ENCODE data around the gene POLRMT.

The POLRMT gene

DNA sequence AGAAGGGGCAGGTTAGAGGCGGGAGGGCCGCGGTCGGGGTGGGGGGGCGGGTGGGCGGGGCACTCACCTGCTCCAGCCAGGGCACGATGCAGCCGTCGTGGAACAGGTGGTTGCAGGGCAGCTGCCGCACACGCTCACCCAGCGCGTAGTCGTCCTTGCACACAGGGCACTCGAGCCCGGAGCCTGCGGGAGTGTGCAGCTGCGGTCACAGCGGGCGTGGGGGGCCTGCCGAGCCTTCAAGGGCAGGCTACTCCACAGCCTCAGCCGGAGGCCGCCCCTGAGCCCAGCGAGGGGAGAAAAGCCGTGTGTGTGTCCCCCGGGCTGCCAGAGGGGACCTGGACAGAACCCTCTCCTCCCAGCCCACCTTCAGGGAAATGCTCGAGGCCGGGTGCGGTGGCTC lies 15.0 kb upstream of the POLRMT start:
- in situ Hi-C loops (cut with HindIII; ENCODE audit: low sequenced_read_pairs): no loop called here

- in situ Hi-C loops (cut with HindIII; ENCODE audit: low sequenced_read_pairs): no loop called here
Observed at GRCh38 chr19:647566-648284, 14.4 kb upstream of the POLRMT start.

- in situ Hi-C loops (cut with HindIII; ENCODE audit: low sequenced_read_pairs): no loop called here
Observed at GRCh38 chr19:646779-647565, 13.6 kb upstream of the POLRMT start.

- in situ Hi-C loops (cut with HindIII; ENCODE audit: low sequenced_read_pairs): no loop called here
Observed at GRCh38 chr19:645912-646778, 12.8 kb upstream of the POLRMT start.

DNA sequence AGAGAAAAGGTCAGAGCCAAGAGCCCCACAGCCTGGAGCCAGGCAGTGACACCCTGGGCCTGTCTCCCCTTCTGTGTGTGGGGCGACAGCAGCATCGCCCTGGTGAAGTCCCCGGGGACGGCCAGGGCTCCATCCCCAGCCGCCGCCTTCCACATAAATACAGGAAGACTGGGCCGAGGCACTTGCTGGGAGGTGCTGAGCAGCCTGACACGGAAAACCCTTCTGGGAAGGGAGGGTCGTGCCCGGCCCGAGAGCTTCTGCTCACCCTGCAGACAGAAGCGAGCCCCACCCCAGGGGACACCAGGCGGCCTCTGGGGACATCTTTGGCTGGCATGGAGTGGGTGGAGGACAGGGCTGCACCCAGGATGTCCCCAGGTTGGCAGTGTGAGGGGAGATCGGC lies 11.5 kb upstream of the POLRMT start:
- in situ Hi-C loops (cut with HindIII; ENCODE audit: low sequenced_read_pairs): no loop called here

DNA sequence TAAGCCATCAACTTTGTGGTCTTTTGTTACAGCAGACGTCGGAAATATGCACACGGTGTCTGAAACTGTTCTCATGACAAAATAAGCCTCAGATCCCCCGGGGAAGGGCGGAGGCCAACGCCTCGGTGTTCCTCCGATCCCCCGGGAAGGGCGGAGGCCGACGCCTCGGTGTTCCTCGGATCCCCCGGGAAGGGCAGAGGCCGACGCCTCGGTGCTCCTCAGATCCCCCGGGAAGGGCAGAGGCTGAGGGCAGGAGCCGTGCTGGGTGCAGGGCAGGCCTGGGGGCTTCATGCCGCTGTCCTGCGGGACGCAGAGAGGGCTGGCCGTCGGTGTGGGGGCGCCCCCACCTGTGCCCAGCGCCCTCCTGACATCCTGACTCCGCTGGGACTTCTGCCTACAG lies 11.0 kb upstream of the POLRMT start:
- in situ Hi-C loops (cut with HindIII; ENCODE audit: low sequenced_read_pairs): no loop called here

DNA sequence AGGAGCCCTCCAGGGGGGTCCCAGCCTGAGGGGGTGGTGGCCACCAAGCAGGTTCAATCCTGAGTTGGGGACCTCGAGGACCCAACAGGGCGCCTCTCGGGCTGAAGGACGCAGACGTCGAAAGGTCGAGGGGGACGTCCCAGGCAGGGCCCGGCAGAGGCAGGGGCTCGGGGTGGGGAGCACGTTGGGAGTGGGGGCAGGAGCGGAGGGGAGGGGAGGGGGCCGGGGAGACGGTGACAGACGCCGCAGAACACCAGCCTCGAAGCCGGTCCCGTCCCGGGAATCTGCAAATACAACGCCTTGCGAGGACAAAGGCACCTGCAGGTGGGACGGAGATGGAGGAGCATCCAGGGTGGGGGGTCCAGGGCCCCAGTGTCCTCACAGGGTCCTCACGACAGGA lies 10.4 kb upstream of the POLRMT start:
- in situ Hi-C loops (cut with HindIII; ENCODE audit: low sequenced_read_pairs): no loop called here

- in situ Hi-C loops (cut with HindIII; ENCODE audit: low sequenced_read_pairs): no loop called here
Observed at GRCh38 chr19:642767-643727, 9.7 kb upstream of the POLRMT start.

GRCh38 chr19:641702-642101 lies 8.4 kb upstream of the POLRMT start:
- in situ Hi-C loops (cut with HindIII; ENCODE audit: low sequenced_read_pairs): no loop called here

GRCh38 chr19:640606-641189 lies 7.4 kb upstream of the POLRMT start:
- in situ Hi-C loops (cut with HindIII; ENCODE audit: low sequenced_read_pairs): no loop called here

DNA sequence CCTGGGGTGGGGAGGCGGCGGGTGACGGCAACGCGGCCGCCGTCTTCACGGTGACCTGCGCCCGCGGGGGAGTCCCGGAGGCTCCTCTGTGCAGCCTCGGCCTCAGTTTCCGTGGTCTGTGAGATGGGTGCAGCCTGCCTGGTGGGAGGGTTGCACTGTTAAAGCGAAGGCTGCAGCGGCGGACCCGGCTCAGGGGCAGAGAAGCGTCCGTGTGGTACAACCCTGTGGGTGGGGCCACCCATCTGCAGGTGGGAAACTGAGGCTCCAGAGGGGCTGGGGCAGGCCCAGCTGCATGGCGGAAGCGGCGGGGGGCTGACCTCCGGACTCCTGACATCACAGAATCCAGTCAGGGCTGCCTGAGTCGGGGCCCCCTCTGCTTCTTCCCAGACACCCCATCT lies 6.8 kb upstream of the POLRMT start:
- in situ Hi-C loops (cut with HindIII; ENCODE audit: low sequenced_read_pairs): no loop called here

DNA sequence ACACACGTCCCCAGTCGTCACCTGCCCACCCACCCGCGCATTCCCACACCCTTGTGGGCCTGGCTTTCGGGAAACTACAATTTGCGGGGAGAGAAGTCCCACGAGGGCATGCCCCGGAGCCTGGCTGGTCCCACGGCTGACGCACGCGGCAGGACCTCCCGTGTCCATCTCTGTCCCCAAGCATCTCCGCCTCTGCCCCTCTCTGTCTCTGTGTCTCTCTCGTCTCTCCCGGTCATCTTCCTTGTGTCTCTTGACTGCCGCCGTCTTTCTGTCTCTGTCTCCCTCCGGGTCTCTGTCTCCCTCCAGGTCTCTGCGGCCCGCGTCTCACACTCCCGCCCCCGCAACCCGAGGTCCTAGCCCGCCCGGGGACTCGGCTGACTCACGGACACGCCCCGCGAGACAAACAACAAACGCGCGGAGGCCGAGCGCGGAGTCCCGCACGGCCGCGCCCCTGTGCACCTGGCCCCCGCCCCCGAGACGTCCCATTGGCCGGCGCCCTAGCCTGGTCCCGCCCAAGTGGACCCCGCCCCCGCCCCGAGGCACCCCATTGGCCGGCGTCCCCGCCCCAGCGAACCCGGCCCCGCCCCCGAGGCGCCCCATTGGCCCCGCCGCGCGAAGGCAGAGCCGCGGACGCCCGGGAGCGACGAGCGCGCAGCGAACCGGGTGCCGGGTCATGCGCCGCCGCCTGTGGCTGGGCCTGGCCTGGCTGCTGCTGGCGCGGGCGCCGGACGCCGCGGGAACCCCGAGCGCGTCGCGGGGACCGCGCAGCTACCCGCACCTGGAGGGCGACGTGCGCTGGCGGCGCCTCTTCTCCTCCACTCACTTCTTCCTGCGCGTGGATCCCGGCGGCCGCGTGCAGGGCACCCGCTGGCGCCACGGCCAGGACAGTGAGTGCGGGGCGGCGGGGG lies 6.2 kb upstream of the POLRMT start, which contains the start of gene FGF22:
Gene FGF22 (plus strand): TSS at position 627 of the 908 bp plus-strand sequence. CDS start 47 bp downstream, at position 674.
- in situ Hi-C loops (cut with HindIII; ENCODE audit: low sequenced_read_pairs): no loop called here

- in situ Hi-C loops (cut with HindIII; ENCODE audit: low sequenced_read_pairs): no loop called here
Observed at GRCh38 chr19:638906-639252, 5.5 kb upstream of the POLRMT start.

- in situ Hi-C loops (cut with HindIII; ENCODE audit: low sequenced_read_pairs): no loop called here
Observed at GRCh38 chr19:634975-635652, 1.8 kb upstream of the POLRMT start.

DNA sequence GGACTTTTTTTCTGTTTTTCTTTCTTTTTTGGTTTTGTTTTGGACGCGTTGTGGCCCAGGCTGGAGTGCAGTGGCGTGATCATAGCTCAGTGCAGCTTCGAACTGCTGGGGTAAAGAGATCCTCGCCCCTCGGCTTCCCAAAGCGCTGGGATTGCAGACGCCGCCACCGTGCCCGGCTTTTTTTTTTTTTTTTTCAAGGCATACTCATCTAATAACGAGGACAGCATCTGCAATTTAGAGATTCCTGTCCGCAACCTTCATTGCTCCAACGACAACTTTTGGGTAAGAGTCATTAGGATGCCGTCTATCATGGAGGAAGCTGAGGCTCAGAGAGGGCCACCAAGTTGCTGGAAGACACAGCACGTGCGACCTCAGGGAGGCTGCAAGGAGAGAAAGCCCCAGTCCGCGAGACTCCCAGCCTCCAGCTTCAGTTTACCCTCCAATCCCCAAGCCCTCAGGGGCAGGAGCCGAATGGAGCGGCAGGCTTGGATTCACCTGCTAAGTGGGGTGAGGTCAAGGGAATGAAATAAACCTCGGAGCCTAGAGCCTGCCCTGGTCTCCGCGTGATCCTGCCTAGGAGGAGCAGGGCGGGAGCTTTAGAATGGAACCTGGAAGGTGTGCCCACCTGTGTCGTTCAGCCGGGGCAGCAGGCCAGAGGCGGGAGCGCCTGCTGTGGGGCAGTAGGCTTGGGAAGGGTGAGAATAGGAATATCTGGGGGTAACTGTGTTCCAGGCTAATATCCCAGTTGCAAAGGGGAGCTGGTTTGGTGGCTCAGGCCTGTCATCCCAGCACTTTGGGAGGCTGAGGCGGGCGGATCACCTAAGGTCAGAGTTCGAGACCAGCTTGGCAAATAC lies 676 bp upstream of the POLRMT start:
- in situ Hi-C loops (cut with HindIII; ENCODE audit: low sequenced_read_pairs): no loop called here

- in situ Hi-C loops (cut with HindIII; ENCODE audit: low sequenced_read_pairs): no loop called here
Observed at GRCh38 chr19:632579-633067, 714 bp downstream of the POLRMT start.

- in situ Hi-C loops (cut with HindIII; ENCODE audit: low sequenced_read_pairs): no loop called here
Observed at GRCh38 chr19:629961-630714, 3.2 kb downstream of the POLRMT start.

All from DLD1 (cell line).